Breast epithelium (tissue), 3 donors: Measurements from ENCODE around the gene CLSTN2.

Experiments used
- CTCF ChIP-seq, 3 donors: fragments of 450-650 bp; IDR thresholded peaks; one replicate each; pipeline ENCODE4 v1.5.1; 2016 to 2017; ENCODE audit warnings: antibody characterized with exemption in 3 of 3, mild to moderate bottlenecking in 3 of 3, moderate library complexity in 3 of 3
- POLR2A ChIP-seq: fragments of 450-650 bp; IDR thresholded peaks from one replicate; pipeline ENCODE4 v1.6.1; 2016; ENCODE audit warnings: antibody characterized with exemption, mild to moderate bottlenecking, moderate library complexity

GRCh38 chr3:140089403-140090072 is 154.6 kb downstream of the CLSTN2 start:
- TF ChIP-seq CTCF (IDR thresholded peaks at IDR 0.05), result no peak
- no peak for TF ChIP-seq POLR2A
